IMR-90 (cell line): Measurements from ENCODE around the gene RAB3IL1. TPM values are rescaled to one million over a fixed set of nuclear protein-coding genes. Genes with fewer than 3 reads are reported as not detected.

Experiments
- ATAC-seq: fragments of 200-7000 bp; cut with Tn5 transposase; 2 replicates; pipeline ENCODE4 v1.9.1; 2020; ENCODE audit warnings: low read depth, mild to moderate bottlenecking, moderate library complexity
- BruUV-seq: library from RNA; stranded (reverse); fragments of 400-500 nt; replicated peaks from 2 replicates; lab custom pipeline; 2021; lab: Mats Ljungman, UMichigan
- CTCF ChIA-PET: fragments of 300-600 bp; formaldehyde crosslinking; extraction: SDS; loops from one replicate; lab custom pipeline; 2021; ENCODE audit warnings: antibody characterized with exemption; lab: Yijun Ruan, JAX
- POLR2A ChIA-PET: fragments of 300-600 bp; sonication (Branson Sonifier 250); formaldehyde crosslinking; loops from one replicate; lab custom pipeline; 2022; ENCODE audit warnings: antibody characterized with exemption; ENCODE audit not compliant: unreplicated experiment; lab: Charles Lee
- DNase-seq: peaks from one replicate; pipeline ENCODE4 v3.0.0; 2013
- H2AFZ ChIP-seq: replicated peaks from 2 replicates; pipeline ENCODE3; 2013; ENCODE audit warnings: low read length, mild to moderate bottlenecking; ENCODE audit not compliant: poor library complexity
- H2AK5ac ChIP-seq: 2 replicates; pipeline ENCODE4 v1.6.1; 2013; ENCODE audit warnings: low read depth, low read length, inconsistent platforms
- H2AK9ac ChIP-seq: replicated peaks from 2 replicates; pipeline ENCODE3; 2013; ENCODE audit warnings: mild to moderate bottlenecking, low read depth, low read length, moderate library complexity; ENCODE audit not compliant: poor library complexity
- H2BK120ac ChIP-seq: 2 replicates; pipeline ENCODE4 v1.6.1; 2013; ENCODE audit warnings: low read depth, low read length, inconsistent platforms
- H2BK15ac ChIP-seq: 3 replicates; pipeline ENCODE4 v1.6.1; 2013; ENCODE audit warnings: low read depth, low read length, inconsistent platforms
- H2BK20ac ChIP-seq: 2 replicates; pipeline ENCODE4 v1.6.1; 2013; ENCODE audit warnings: low read depth, mild to moderate bottlenecking, inconsistent platforms, low read length, moderate library complexity
- H2BK5ac ChIP-seq: 2 replicates; pipeline ENCODE4 v1.6.1; 2013; ENCODE audit warnings: mild to moderate bottlenecking, low read depth, low read length, inconsistent platforms; ENCODE audit not compliant: poor library complexity, severe bottlenecking
- H3K14ac ChIP-seq: replicated peaks from 2 replicates; pipeline ENCODE4 v1.6.1; 2013; ENCODE audit warnings: low read depth, low read length, inconsistent platforms
- H3K18ac ChIP-seq: 2 replicates; pipeline ENCODE4 v1.6.1; 2013; ENCODE audit warnings: low read depth, low read length, control low read depth
- H3K23ac ChIP-seq: 2 replicates; pipeline ENCODE4 v1.6.1; 2013; ENCODE audit warnings: low read depth, low read length, inconsistent platforms
- H3K27ac ChIP-seq: 2 replicates; pipeline ENCODE4 v1.5.1; 2013; ENCODE audit warnings: mild to moderate bottlenecking, control low read depth, low read length; ENCODE audit not compliant: insufficient read depth
- H3K27me3 ChIP-seq: 2 replicates; pipeline ENCODE4 v1.6.1; 2013; ENCODE audit warnings: low read length; ENCODE audit not compliant: control insufficient read depth, insufficient read depth
- H3K36me3 ChIP-seq: 2 replicates; pipeline ENCODE4 v1.6.1; 2013; ENCODE audit warnings: low read length, mixed read lengths; ENCODE audit not compliant: control insufficient read depth, insufficient read depth
- H3K4ac ChIP-seq: 2 replicates; pipeline ENCODE4 v1.6.1; 2013; ENCODE audit warnings: low read depth, low read length, inconsistent platforms
- H3K4me1 ChIP-seq: 2 replicates; pipeline ENCODE4 v1.6.1; 2013; ENCODE audit warnings: low read length, mixed read lengths; ENCODE audit not compliant: control insufficient read depth, insufficient read depth
- H3K4me2 ChIP-seq: 2 replicates; pipeline ENCODE4 v1.6.1; 2013; ENCODE audit warnings: low read depth, mild to moderate bottlenecking, control low read depth, low read length, moderate library complexity
- H3K4me3 ChIP-seq: 2 replicates; pipeline ENCODE4 v1.5.1; 2013; ENCODE audit warnings: low read depth, mild to moderate bottlenecking, control low read depth, low read length, moderate library complexity; ENCODE audit not compliant: insufficient read depth
- H3K56ac ChIP-seq: 2 replicates; pipeline ENCODE4 v1.6.1; 2013; ENCODE audit warnings: low read length, inconsistent platforms; ENCODE audit not compliant: insufficient read depth; ENCODE audit errors: extremely low read depth
- H3K79me1 ChIP-seq, 2 experiments: 2 replicates each; pipeline ENCODE4 v1.6.1; 2013; ENCODE audit warnings: low read length in 2 of 2, inconsistent platforms in 1 of 2, low read depth in 1 of 2
- H3K9ac ChIP-seq: 2 replicates; pipeline ENCODE4 v1.6.1; 2013; ENCODE audit warnings: low read depth, low read length, control low read depth
- H3K9me1 ChIP-seq: 2 replicates; pipeline ENCODE4 v1.6.1; 2013; ENCODE audit warnings: low read length, inconsistent platforms; ENCODE audit not compliant: insufficient read depth
- H3K9me3 ChIP-seq: 2 replicates; pipeline ENCODE4 v1.6.1; 2013; ENCODE audit warnings: low read length; ENCODE audit not compliant: control insufficient read depth, insufficient read depth
- H4K20me1 ChIP-seq: 2 replicates; pipeline ENCODE4 v1.6.1; 2013; ENCODE audit warnings: low read length, inconsistent platforms; ENCODE audit not compliant: insufficient read depth
- H4K5ac ChIP-seq: 2 replicates; pipeline ENCODE4 v1.6.1; 2013; ENCODE audit warnings: mild to moderate bottlenecking, low read depth, low read length, control low read depth
- H4K8ac ChIP-seq, 2 experiments: 2 replicates each; pipeline ENCODE4 v1.6.1; 2013; ENCODE audit warnings: low read depth in 2 of 2, low read length in 2 of 2, control low read depth in 1 of 2, inconsistent platforms in 1 of 2
- H4K91ac ChIP-seq: 2 replicates; pipeline ENCODE4 v1.6.1; 2013; ENCODE audit warnings: low read depth, low read length, inconsistent platforms; ENCODE audit not compliant: insufficient read depth
- BHLHE40 ChIP-seq: fragments of 150-350 bp; IDR thresholded peaks from 2 replicates; pipeline ENCODE4 v1.6.1; 2016; ENCODE audit warnings: mild to moderate bottlenecking, low read depth, low read length
- CEBPB ChIP-seq: IDR thresholded peaks from 2 replicates; pipeline ENCODE4 v1.6.1; 2012; ENCODE audit warnings: low read depth, low read length, improper control_type of control experiment
- CHD1 ChIP-seq: IDR thresholded peaks from 2 replicates; pipeline ENCODE4 v1.6.1; 2012; ENCODE audit warnings: low read depth, low read length, improper control_type of control experiment
- FOS ChIP-seq: fragments of 150-350 bp; IDR thresholded peaks from 2 replicates; pipeline ENCODE4 v1.6.1; 2016; ENCODE audit warnings: low read depth, low read length
- MAFK ChIP-seq: IDR thresholded peaks from 2 replicates; pipeline ENCODE4 v1.6.1; 2012; ENCODE audit warnings: low read depth, low read length, improper control_type of control experiment
- MAZ ChIP-seq: IDR thresholded peaks from 2 replicates; pipeline ENCODE4 v1.6.1; 2012; ENCODE audit warnings: low read depth, mild to moderate bottlenecking, low read length, improper control_type of control experiment, moderate library complexity, borderline replicate concordance
- MXI1 ChIP-seq: IDR thresholded peaks from 2 replicates; pipeline ENCODE4 v1.6.1; 2012; ENCODE audit warnings: low read depth, mild to moderate bottlenecking, low read length, moderate library complexity, borderline replicate concordance
- NFE2L2 ChIP-seq: fragments of 150-350 bp; IDR thresholded peaks from 2 replicates; pipeline ENCODE4 v1.6.1; 2016; ENCODE audit warnings: low read depth, mild to moderate bottlenecking, low read length
- POLR2A ChIP-seq: IDR thresholded peaks from 2 replicates; pipeline ENCODE4 v1.6.1; 2012; ENCODE audit warnings: mild to moderate bottlenecking, low read depth, low read length
- RAD21 ChIP-seq: IDR thresholded peaks from 2 replicates; pipeline ENCODE4 v1.6.1; 2012; ENCODE audit warnings: low read length, improper control_type of control experiment
- RCOR1 ChIP-seq: IDR thresholded peaks from 2 replicates; pipeline ENCODE4 v1.6.1; 2012; ENCODE audit warnings: mild to moderate bottlenecking, low read length, improper control_type of control experiment; ENCODE audit not compliant: insufficient replicate concordance
- RFX5 ChIP-seq: IDR thresholded peaks from 2 replicates; pipeline ENCODE4 v1.8.0; 2012; ENCODE audit warnings: low read depth, mild to moderate bottlenecking, low read length, moderate library complexity
- SMC3 ChIP-seq: fragments of 150-350 bp; IDR thresholded peaks from 2 replicates; pipeline ENCODE4 v1.6.1; 2016; ENCODE audit warnings: low read depth, mild to moderate bottlenecking, antibody characterized with exemption, low read length, moderate library complexity
- WGBS, 2 experiments: methylation state at CpG; one replicate each; pipeline versions ENCODE4 v1.1.5 to v1.1.7; 2013; ENCODE audit warnings: missing lambda C conversion rate in 2 of 2; ENCODE audit not compliant: insufficient read length in 1 of 2; ENCODE audit errors: extremely low coverage in 2 of 2; 5-methylcytosine and 5-hydroxymethylcytosine counted together
- dilution Hi-C: fragments of 300-500 bp; cut with HindIII; formaldehyde crosslinking; loops from one replicate; pipeline ENCODE4 v1.14.3; 2018; ENCODE audit warnings: low sequenced_read_pairs; ENCODE audit not compliant: unreplicated experiment
- in situ Hi-C: fragments of 300-500 bp; cut with MboI; formaldehyde crosslinking; loops from 3 replicates; pipeline ENCODE4 v1.14.3; 2019; ENCODE audit warnings: low sequenced_read_pairs, inconsistent platforms, mixed read lengths
- intact Hi-C: fragments of 100-400 bp; cut with micrococcal nuclease; formaldehyde crosslinking; loops from 2 replicates; pipeline ENCODE4 v1.10.0; 2022
- polyA plus RNA-seq, 3 experiments: library from polyadenylated mRNA; depleted of rRNA; stranded (reverse); fragments of >200 nt; gene quantifications; 2 replicates each; pipeline ENCODE4 v1.2.3, GENCODE V29; 2012; ENCODE audit warnings: low replicate concordance in 1 of 3
- total RNA-seq: library from RNA; depleted of rRNA; stranded (reverse); fragments of >200 nt; gene quantifications from 2 replicates; pipeline ENCODE4 v1.2.3, GENCODE V29; 2012
- TF ChIP-seq, protein P1 (sequence below): fragments of 150-350 bp; IDR thresholded peaks from 2 replicates; pipeline ENCODE4 v1.6.1; 2017; ENCODE audit warnings: mild to moderate bottlenecking, antibody characterized with exemption, low read length, low read depth
- TF ChIP-seq, protein P2 (sequence below): fragments of 150-350 bp; IDR thresholded peaks from 2 replicates; pipeline ENCODE4 v1.6.1; 2016; ENCODE audit warnings: low read depth, mild to moderate bottlenecking, low read length, moderate library complexity, borderline replicate concordance
- TF ChIP-seq, protein P3 (sequence below): conservative IDR thresholded peaks from 2 replicates; pipeline ENCODE4 v1.5.1; 2012; ENCODE audit warnings: mild to moderate bottlenecking, low read depth, low read length, improper control_type of control experiment

RAB3IL1 gene
- total and polyA plus RNA-seq, 2 of the 4 experiments (the other 2 are of a cell fraction): 0.72 to 1.9 TPM

DNA sequence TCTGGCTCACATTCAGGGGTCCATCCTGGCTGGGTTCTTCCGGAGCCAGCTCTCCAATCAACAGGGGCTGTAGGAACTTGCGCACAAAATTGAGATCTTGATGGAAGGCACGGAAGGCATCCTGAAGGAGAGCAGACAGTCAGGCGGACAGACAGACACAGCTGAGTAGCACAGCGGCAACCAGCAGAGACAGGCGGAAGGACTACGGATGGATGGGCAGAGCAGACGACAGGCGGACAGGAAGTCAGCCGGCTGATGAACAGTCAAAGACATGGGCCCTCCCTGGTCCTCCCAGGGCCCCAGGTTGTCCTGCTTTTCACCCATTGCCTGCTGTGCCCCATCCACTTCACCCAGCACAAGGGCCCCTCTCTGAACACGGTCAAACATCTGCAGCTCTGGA lies 37.3 kb downstream of the RAB3IL1 start:
- CTCF ChIA-PET: no interaction called here
- DNase-seq (no peak), ATAC-seq (no peak)
- BruUV-seq: no TSS peak
- no peak overlapping the region for H4K8ac ChIP-seq
- no peak overlapping the region for H2BK15ac ChIP-seq
- H3K14ac ChIP-seq: no peak overlapping the region
- no peak for TF ChIP-seq FOS
- TF ChIP-seq, protein P1, sequence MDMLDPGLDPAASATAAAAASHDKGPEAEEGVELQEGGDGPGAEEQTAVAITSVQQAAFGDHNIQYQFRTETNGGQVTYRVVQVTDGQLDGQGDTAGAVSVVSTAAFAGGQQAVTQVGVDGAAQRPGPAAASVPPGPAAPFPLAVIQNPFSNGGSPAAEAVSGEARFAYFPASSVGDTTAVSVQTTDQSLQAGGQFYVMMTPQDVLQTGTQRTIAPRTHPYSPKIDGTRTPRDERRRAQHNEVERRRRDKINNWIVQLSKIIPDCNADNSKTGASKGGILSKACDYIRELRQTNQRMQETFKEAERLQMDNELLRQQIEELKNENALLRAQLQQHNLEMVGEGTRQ: no peak
- no peak for TF ChIP-seq CEBPB
- TF ChIP-seq SMC3: no peak
- no peak for TF ChIP-seq MAFK
- TF ChIP-seq RFX5: no peak
- no peak for TF ChIP-seq RCOR1
- no peak for TF ChIP-seq RAD21
- TF ChIP-seq, protein P2, sequence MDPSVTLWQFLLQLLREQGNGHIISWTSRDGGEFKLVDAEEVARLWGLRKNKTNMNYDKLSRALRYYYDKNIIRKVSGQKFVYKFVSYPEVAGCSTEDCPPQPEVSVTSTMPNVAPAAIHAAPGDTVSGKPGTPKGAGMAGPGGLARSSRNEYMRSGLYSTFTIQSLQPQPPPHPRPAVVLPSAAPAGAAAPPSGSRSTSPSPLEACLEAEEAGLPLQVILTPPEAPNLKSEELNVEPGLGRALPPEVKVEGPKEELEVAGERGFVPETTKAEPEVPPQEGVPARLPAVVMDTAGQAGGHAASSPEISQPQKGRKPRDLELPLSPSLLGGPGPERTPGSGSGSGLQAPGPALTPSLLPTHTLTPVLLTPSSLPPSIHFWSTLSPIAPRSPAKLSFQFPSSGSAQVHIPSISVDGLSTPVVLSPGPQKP: no peak
- TF ChIP-seq BHLHE40: no peak
- no peak for TF ChIP-seq MAZ
- TF ChIP-seq NFE2L2: no peak
- no peak for TF ChIP-seq POLR2A
- TF ChIP-seq CHD1: no peak
- TF ChIP-seq, protein P3, sequence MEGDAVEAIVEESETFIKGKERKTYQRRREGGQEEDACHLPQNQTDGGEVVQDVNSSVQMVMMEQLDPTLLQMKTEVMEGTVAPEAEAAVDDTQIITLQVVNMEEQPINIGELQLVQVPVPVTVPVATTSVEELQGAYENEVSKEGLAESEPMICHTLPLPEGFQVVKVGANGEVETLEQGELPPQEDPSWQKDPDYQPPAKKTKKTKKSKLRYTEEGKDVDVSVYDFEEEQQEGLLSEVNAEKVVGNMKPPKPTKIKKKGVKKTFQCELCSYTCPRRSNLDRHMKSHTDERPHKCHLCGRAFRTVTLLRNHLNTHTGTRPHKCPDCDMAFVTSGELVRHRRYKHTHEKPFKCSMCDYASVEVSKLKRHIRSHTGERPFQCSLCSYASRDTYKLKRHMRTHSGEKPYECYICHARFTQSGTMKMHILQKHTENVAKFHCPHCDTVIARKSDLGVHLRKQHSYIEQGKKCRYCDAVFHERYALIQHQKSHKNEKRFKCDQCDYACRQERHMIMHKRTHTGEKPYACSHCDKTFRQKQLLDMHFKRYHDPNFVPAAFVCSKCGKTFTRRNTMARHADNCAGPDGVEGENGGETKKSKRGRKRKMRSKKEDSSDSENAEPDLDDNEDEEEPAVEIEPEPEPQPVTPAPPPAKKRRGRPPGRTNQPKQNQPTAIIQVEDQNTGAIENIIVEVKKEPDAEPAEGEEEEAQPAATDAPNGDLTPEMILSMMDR: no peak
- no peak for TF ChIP-seq MXI1
- no peak overlapping the region for H2BK5ac ChIP-seq
- intact Hi-C loops: no loop called here
- peaks cover 10 to 42% of the 10 kb centered on the region in 2 experiments for H3K79me1 ChIP-seq
- no peak overlapping the region for H3K4me2 ChIP-seq
- H3K18ac ChIP-seq: no peak overlapping the region
- H3K27ac ChIP-seq: no peak overlapping the region
- H3K9me1 ChIP-seq: peaks cover 18% of the 10 kb centered on the region
- H3K4ac ChIP-seq: no peak overlapping the region
- H2AFZ ChIP-seq: no peak overlapping the region
- H2BK120ac ChIP-seq: no peak overlapping the region
- H2BK20ac ChIP-seq: no peak overlapping the region
- POLR2A ChIA-PET: no interaction called here
- H4K5ac ChIP-seq: no peak overlapping the region
- in situ Hi-C loops: no loop called here
- H3K27me3 ChIP-seq: no peaks in the 10 kb centered on the region
- no peak overlapping the region for H3K4me3 ChIP-seq
- 82% methylated on average over 7 of the region's 11 CpGs; no CpG with 5 or more reads in 1 of the 2 experiments for WGBS, 2 experiments
- H3K4me1 ChIP-seq: peaks cover 1% of the 10 kb centered on the region
- H3K56ac ChIP-seq: no peak overlapping the region
- H4K91ac ChIP-seq: no peak overlapping the region
- no peaks in the 10 kb centered on the region for H3K9me3 ChIP-seq
- no peak overlapping the region for H3K23ac ChIP-seq
- dilution Hi-C loops: no loop called here
- H3K9ac ChIP-seq: no peak overlapping the region
- no peak overlapping the region for H2AK5ac ChIP-seq
- H3K36me3 ChIP-seq: peaks cover 25% of the 10 kb centered on the region
- H2AK9ac ChIP-seq: no peak overlapping the region
- H4K20me1 ChIP-seq: peaks cover 11% of the 10 kb centered on the region; the same call in 1 of the 2 replicates
